ENCODE measurements around the gene PIK3CB.

Gene PIK3CB

DNA sequence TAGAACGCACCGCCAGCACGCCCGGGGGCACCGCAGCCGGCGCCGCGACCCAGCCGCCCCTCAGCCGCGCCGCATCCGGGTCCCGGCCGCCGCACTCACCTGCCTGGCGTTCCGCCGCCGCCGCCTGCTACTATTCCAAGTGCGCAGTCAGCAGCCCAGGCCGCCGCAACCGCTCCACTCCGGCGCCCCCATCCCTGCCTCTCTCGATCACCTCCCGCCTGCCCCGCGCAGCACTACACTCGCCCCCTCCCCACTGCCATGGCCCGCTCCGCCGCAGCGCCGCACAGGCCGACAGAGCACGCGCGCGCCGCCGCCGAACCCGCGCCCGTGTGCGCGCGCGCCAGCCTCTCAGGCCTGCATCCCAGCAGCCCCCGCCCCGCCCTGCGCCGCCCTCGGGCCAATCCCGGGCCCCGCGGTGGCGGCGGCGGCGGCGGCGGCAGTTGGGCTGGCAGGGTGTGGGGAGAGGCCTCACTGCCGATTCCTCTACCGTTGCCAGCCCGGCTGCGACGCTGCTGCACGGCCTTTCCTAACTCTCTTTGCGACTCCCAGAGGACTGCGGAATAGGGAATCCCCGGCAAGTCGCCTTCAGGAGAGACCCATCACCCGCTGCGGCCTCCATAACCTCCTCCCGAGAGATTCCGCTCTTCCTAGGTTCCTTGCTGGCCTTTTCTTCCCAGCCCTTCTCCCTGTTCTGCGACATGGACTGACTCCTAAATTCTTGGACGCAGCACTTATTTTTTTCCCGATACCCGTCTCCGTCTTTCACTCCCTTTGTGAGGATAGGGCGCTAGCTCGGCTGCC lies at the start of gene PIK3CB:
Gene PIK3CB, minus strand, starts transcription at position 333 of the 801 bp plus-strand sequence. CDS start 75,585 bp downstream, outside the sequence.
- Histone ChIP-seq H3K4me3 (ENCODE audit: low read depth, low read length, poor library complexity, severe bottlenecking) (peak within 1 kb of the TSS; percentile 72), H3K9ac (ENCODE audit: low read length) (peak within 1 kb of the TSS; percentile 92), H3K27me3 (ENCODE audit: insufficient read depth, low read length) (no peaks in the 10 kb centered on the region), H2AFZ (ENCODE audit: low read length) (peak within 1 kb of the TSS; percentile 98), H3K27ac (ENCODE audit: low read depth, low read length, poor library complexity, severe bottlenecking) (peak within 1 kb of the TSS; percentile 72), H3F3A (ENCODE audit: insufficient read depth, low read length) (no peaks in the 10 kb centered on the region), H3K9me2 (ENCODE audit: low read depth, low read length) (no peaks in the 10 kb centered on the region), H3K36me3 (ENCODE audit: insufficient read depth, low read length) (no peaks in the 10 kb centered on the region), H3K79me2 (ENCODE audit: insufficient read depth, low read length) (peaks cover 35% of the 10 kb centered on the region), H3K9me3 (ENCODE audit: low read length) (no peaks in the 10 kb centered on the region), H3K4me1 (ENCODE audit: insufficient read depth, low read length, severe bottlenecking) (peaks cover 19% of the 10 kb centered on the region), H3K4me2 (ENCODE audit: low read length) (peak within 1 kb of the TSS; percentile 98), H4K20me1 (ENCODE audit: insufficient read depth, low read length) (no peaks in the 10 kb centered on the region)
- TF ChIP-seq, protein P1, sequence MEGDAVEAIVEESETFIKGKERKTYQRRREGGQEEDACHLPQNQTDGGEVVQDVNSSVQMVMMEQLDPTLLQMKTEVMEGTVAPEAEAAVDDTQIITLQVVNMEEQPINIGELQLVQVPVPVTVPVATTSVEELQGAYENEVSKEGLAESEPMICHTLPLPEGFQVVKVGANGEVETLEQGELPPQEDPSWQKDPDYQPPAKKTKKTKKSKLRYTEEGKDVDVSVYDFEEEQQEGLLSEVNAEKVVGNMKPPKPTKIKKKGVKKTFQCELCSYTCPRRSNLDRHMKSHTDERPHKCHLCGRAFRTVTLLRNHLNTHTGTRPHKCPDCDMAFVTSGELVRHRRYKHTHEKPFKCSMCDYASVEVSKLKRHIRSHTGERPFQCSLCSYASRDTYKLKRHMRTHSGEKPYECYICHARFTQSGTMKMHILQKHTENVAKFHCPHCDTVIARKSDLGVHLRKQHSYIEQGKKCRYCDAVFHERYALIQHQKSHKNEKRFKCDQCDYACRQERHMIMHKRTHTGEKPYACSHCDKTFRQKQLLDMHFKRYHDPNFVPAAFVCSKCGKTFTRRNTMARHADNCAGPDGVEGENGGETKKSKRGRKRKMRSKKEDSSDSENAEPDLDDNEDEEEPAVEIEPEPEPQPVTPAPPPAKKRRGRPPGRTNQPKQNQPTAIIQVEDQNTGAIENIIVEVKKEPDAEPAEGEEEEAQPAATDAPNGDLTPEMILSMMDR (IDR thresholded peaks at IDR 0.05; ENCODE audit: low read length), result no peak
- no peak for TF ChIP-seq EZH2 (IDR thresholded peaks at IDR 0.05; ENCODE audit: borderline replicate concordance, low read length)

DNA sequence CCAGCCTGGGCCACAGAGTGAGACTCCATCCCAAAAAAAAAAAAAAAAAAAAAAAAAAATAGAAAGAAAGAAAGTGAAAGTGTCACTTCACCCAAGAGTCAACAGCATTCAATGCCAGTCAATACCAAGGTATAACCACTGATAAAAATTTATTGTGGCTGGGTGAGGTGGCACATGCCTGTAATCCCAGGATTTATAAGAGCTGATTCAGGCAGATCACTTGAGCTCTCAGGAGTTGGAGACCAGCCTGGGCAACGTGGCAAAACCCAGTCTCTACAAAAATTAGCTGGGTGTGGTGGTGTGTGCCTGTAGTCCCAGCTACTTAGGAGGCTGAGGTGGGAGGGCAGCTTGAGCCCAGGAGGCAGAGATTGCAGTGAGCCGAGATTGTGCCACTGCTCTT lies 46.5 kb upstream of the PIK3CB start:
- TF ChIP-seq, protein P1 (IDR thresholded peaks at IDR 0.05; ENCODE audit: low read length), result no peak
- TF ChIP-seq EZH2 (IDR thresholded peaks at IDR 0.05; ENCODE audit: borderline replicate concordance, low read length), result no peak

DNA sequence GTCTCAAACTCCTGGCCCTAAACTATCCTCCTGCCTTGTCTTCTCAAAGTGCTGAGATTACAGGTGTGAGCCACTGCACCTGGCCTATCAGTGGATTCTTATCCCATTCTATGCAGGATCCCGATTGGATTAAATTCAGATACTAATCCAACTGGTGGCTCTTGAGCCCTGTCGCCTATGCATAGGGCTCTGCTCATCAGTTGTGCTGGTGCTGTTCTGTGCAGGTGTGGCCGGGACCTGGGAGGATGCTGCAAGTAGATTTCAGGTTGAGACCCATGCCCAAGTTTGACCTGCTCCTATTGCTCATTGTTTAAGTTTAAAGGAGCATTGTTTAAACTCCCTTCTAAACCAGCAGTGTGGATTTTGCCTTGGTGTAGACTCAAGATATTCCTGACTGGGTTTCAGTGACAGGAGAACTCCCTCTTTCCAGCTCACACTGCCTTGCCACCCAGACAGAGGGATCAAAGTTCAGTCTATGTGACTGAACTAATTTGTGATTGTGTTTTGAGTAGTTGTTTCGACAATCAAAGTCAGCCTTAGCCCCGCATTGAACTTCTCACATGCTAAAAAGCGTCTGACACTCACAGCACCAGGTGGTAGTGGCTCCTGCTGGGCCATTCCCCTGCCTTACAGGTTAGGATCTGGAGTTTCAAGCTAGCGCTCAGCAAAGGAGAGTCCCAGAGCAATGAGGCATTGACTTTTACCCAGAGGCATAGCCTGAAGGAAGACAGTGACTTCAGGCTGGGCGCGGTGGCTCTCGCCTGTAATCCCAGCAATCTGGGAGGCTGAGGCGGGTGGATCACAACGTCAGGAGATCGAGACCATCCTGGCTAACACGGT lies 45.0 kb upstream of the PIK3CB start:
- H3K9me2 ChIP-seq (ENCODE audit: low read depth, low read length), result no peaks in the 10 kb centered on the region
- no peak overlapping the region for H3K4me2 ChIP-seq (ENCODE audit: low read length)
- H3K4me3 ChIP-seq (ENCODE audit: low read depth, low read length, poor library complexity, severe bottlenecking), result no peak overlapping the region
- no peaks in the 10 kb centered on the region for H4K20me1 ChIP-seq (ENCODE audit: insufficient read depth, low read length)
- no peak overlapping the region for H2AFZ ChIP-seq (ENCODE audit: low read length)
- TF ChIP-seq, protein P1 (IDR thresholded peaks at IDR 0.05; ENCODE audit: low read length), result no peak
- TF ChIP-seq EZH2 (IDR thresholded peaks at IDR 0.05; ENCODE audit: borderline replicate concordance, low read length), result no peak
- no peak overlapping the region for H3K27ac ChIP-seq (ENCODE audit: low read depth, low read length, poor library complexity, severe bottlenecking)
- no peaks in the 10 kb centered on the region for H3F3A ChIP-seq (ENCODE audit: insufficient read depth, low read length)
- no peak overlapping the region for H3K9ac ChIP-seq (ENCODE audit: low read length)
- no peaks in the 10 kb centered on the region for H3K36me3 ChIP-seq (ENCODE audit: insufficient read depth, low read length)
- H3K4me1 ChIP-seq (ENCODE audit: insufficient read depth, low read length, severe bottlenecking), result no peaks in the 10 kb centered on the region
- no peaks in the 10 kb centered on the region for H3K27me3 ChIP-seq (ENCODE audit: insufficient read depth, low read length)
- H3K79me2 ChIP-seq (ENCODE audit: insufficient read depth, low read length), result no peaks in the 10 kb centered on the region
- H3K9me3 ChIP-seq (ENCODE audit: low read length), result peaks cover 7% of the 10 kb centered on the region

More for the DNA sequence above, 46.5 kb upstream of the PIK3CB start:
- Histone ChIP-seq H3K9me3 (ENCODE audit: low read length) (peaks cover 2% of the 10 kb centered on the region), H3K4me3 (ENCODE audit: low read depth, low read length, poor library complexity, severe bottlenecking) (no peak overlapping the region), H3K4me1 (ENCODE audit: insufficient read depth, low read length, severe bottlenecking) (no peaks in the 10 kb centered on the region), H3K27me3 (ENCODE audit: insufficient read depth, low read length) (no peaks in the 10 kb centered on the region), H3K4me2 (ENCODE audit: low read length) (no peak overlapping the region), H3K27ac (ENCODE audit: low read depth, low read length, poor library complexity, severe bottlenecking) (no peak overlapping the region), H3F3A (ENCODE audit: insufficient read depth, low read length) (no peaks in the 10 kb centered on the region), H2AFZ (ENCODE audit: low read length) (no peak overlapping the region), H3K36me3 (ENCODE audit: insufficient read depth, low read length) (no peaks in the 10 kb centered on the region), H3K79me2 (ENCODE audit: insufficient read depth, low read length) (no peaks in the 10 kb centered on the region), H3K9me2 (ENCODE audit: low read depth, low read length) (no peaks in the 10 kb centered on the region), H4K20me1 (ENCODE audit: insufficient read depth, low read length) (no peaks in the 10 kb centered on the region), H3K9ac (ENCODE audit: low read length) (no peak overlapping the region)

All from OCI-LY1 (cell line).